Measurements from ENCODE around the gene ANKRD65.
"Not testable (repeated sequence)": the region's sequence is repeated elsewhere in the genome, so short reads cannot be mapped to it uniquely, and the experiment has no call there.

ANKRD65 gene

GRCh38 chr1:1393428-1393827 lies 27.6 kb downstream of the ANKRD65 start:
- DNase-seq (ENCODE audit: low spot score) = no peak

GRCh38 chr1:1393014-1393413 lies 28.1 kb downstream of the ANKRD65 start:
- DNase-seq (ENCODE audit: low spot score) = no peak

GRCh38 chr1:1391225-1391624 lies 29.9 kb downstream of the ANKRD65 start:
- DNase-seq (ENCODE audit: low spot score) = no peak

GRCh38 chr1:1390675-1391074 lies 30.4 kb downstream of the ANKRD65 start:
- DNase-seq (ENCODE audit: low spot score) = no peak

- DNase-seq (ENCODE audit: low spot score) = no peak
Measured at GRCh38 chr1:1388078-1388472, 33.0 kb downstream of the ANKRD65 start.

GRCh38 chr1:1387098-1388077 lies 33.7 kb downstream of the ANKRD65 start:
- no peak for DNase-seq (ENCODE audit: low spot score)

- no peak for DNase-seq (ENCODE audit: low spot score)
Measured at GRCh38 chr1:1385931-1386330, 35.1 kb downstream of the ANKRD65 start.

- DNase-seq (ENCODE audit: low spot score) = not testable (repeated sequence)
Measured at GRCh38 chr1:1385339-1385738, 35.7 kb downstream of the ANKRD65 start.

- no peak for DNase-seq (ENCODE audit: low spot score)
Measured at GRCh38 chr1:1381294-1381693, 39.8 kb downstream of the ANKRD65 start.

- DNase-seq (ENCODE audit: low spot score) = no peak
Measured at GRCh38 chr1:1380860-1381259, 40.2 kb downstream of the ANKRD65 start.

GRCh38 chr1:1377540-1378205 lies 43.4 kb downstream of the ANKRD65 start:
- no peak for DNase-seq (ENCODE audit: low spot score)

- DNase-seq (ENCODE audit: low spot score) = no peak
Measured at GRCh38 chr1:1376551-1377226, 44.4 kb downstream of the ANKRD65 start.

- DNase-seq (ENCODE audit: low spot score) = peak; percentile 100
Measured at GRCh38 chr1:1374929-1375662, 46.0 kb downstream of the ANKRD65 start, which contains the start of gene AURKAIP1. AURKAIP1 (minus strand) TSS chr1:1375207; CDS start chr1:1374756, 451 bp downstream.

- DNase-seq (ENCODE audit: low spot score) = no peak
Measured at GRCh38 chr1:1374589-1374928, 46.5 kb downstream of the ANKRD65 start.

- DNase-seq (ENCODE audit: low spot score) = no peak
Measured at GRCh38 chr1:1373815-1374588, 47.1 kb downstream of the ANKRD65 start.

- no peak for DNase-seq (ENCODE audit: low spot score)
Measured at GRCh38 chr1:1373051-1373814, 47.8 kb downstream of the ANKRD65 start.

- DNase-seq (ENCODE audit: low spot score) = peak; percentile 50
Measured at GRCh38 chr1:1371746-1372711, 49.0 kb downstream of the ANKRD65 start.

- no peak for DNase-seq (ENCODE audit: low spot score)
Measured at GRCh38 chr1:1371364-1371745, 49.7 kb downstream of the ANKRD65 start.

- DNase-seq (ENCODE audit: low spot score) = no peak
Measured at GRCh38 chr1:1370771-1371300, 50.2 kb downstream of the ANKRD65 start.

Data from cerebellar cortex (tissue), 1 donor.